ENCODE measurements around the gene MSLN.
"Not testable (repeated sequence)": the region's sequence is repeated elsewhere in the genome, so short reads cannot be mapped to it uniquely, and the experiment has no call there.

Gene MSLN

GRCh38 chr16:775236-775796, 14.8 kb downstream of the MSLN start:
- no peak for DNase-seq (ENCODE audit: low read depth in 2 of 2)

GRCh38 chr16:776298-776697, 15.8 kb downstream of the MSLN start:
- DNase-seq (ENCODE audit: low read depth in 2 of 2): not testable (repeated sequence)

GRCh38 chr16:776824-777223, 16.3 kb downstream of the MSLN start:
- no peak for DNase-seq (ENCODE audit: low read depth in 2 of 2)

- DNase-seq (ENCODE audit: low read depth in 2 of 2): no peak
Observed at GRCh38 chr16:777826-778225, 17.3 kb downstream of the MSLN start.

- no peak for DNase-seq (ENCODE audit: low read depth in 2 of 2)
Observed at GRCh38 chr16:778447-778846, 17.9 kb downstream of the MSLN start.

GRCh38 chr16:778909-779527, 18.5 kb downstream of the MSLN start:
- no peak for DNase-seq (ENCODE audit: low read depth in 2 of 2)

GRCh38 chr16:779561-779960, 19.0 kb downstream of the MSLN start:
- no peak for DNase-seq (ENCODE audit: low read depth in 2 of 2)

- no peak for DNase-seq (ENCODE audit: low read depth in 2 of 2)
Observed at GRCh38 chr16:780296-780695, 19.8 kb downstream of the MSLN start.

GRCh38 chr16:781346-782010, 20.9 kb downstream of the MSLN start:
- no peak for DNase-seq (ENCODE audit: low read depth in 2 of 2)

- no peak for DNase-seq (ENCODE audit: low read depth in 2 of 2)
Observed at GRCh38 chr16:782258-782657, 21.7 kb downstream of the MSLN start.

- no peak for DNase-seq (ENCODE audit: low read depth in 2 of 2)
Observed at GRCh38 chr16:782766-783403, 22.4 kb downstream of the MSLN start.

- no peak for DNase-seq (ENCODE audit: low read depth in 2 of 2)
Observed at GRCh38 chr16:783404-784161, 23.0 kb downstream of the MSLN start.

- no peak for DNase-seq (ENCODE audit: low read depth in 2 of 2)
Observed at GRCh38 chr16:784431-784830, 23.9 kb downstream of the MSLN start.

- DNase-seq (ENCODE audit: low read depth in 2 of 2): no peak
Observed at GRCh38 chr16:785563-786535, 25.3 kb downstream of the MSLN start.

- DNase-seq (ENCODE audit: low read depth in 2 of 2): no peak
Observed at GRCh38 chr16:787321-787966, 26.9 kb downstream of the MSLN start.

- no peak for DNase-seq (ENCODE audit: low read depth in 2 of 2)
Observed at GRCh38 chr16:787978-788398, 27.5 kb downstream of the MSLN start, which contains the start of gene RPUSD1. RPUSD1 (minus strand) TSS chr16:788381; CDS start chr16:787737, 644 bp downstream.

GRCh38 chr16:788399-789126, 28.0 kb downstream of the MSLN start, which contains the start of gene CHTF18:
CHTF18 (plus strand) TSS chr16:788620; CDS start chr16:788685, 65 bp downstream.
- peak; percentile 81 to 82 for DNase-seq (ENCODE audit: low read depth in 2 of 2)

- no peak for DNase-seq (ENCODE audit: low read depth in 2 of 2)
Observed at GRCh38 chr16:789191-789850, 28.8 kb downstream of the MSLN start.

- DNase-seq (ENCODE audit: low read depth in 2 of 2): no peak
Observed at GRCh38 chr16:790086-790485, 29.6 kb downstream of the MSLN start.
